ENCODE measurements around the gene TMEM17. TPM values are rescaled to one million over a fixed set of nuclear protein-coding genes. Genes with fewer than 3 reads are reported as not detected.
"Not testable (repeated sequence)": the region's sequence is repeated elsewhere in the genome, so short reads cannot be mapped to it uniquely, and the experiment has no call there.

The TMEM17 gene
- total RNA-seq, 1 experiment from 2014 or later = 8.0 TPM

DNA sequence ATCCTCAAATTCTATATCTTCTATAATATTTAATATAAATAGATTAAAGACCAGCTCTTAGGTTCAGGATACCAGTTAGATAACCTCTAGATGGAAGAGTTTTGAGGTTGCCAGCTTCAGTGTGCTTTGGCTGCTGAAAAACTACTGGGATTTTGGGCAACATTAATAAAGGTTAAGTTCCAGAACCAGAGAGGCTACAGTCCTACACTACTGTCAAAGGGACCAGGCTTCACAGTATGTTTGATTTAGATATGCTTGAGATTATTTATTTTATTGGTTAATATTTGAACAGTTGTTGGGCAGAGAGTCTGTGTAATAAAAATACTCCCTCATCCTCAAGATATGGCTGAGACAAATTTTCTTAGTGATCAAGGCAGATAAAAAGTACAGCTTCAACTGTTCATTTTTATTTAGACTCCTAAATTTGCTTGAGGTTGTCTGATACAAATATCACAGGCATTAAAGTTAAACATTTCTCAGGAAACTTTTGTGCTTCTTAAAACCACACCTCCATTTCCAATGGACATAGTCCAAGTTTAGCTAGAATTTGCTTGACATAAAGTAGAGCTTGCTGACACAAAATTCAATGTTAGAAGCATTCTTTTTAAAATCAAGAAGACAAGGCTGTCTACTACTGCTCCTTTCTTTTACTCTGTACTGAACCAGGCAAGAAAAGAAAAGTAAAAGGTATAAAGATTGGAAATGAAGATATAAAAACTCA, 19.7 kb upstream of the TMEM17 start:
- in situ Hi-C loops (cut with HindIII; ENCODE audit: low pct_unique_long_range_greater_than_20kb, low sequenced_read_pairs) = no loop called here
- DNase-seq (ENCODE audit: low read depth, low spot score) = no peak

DNA sequence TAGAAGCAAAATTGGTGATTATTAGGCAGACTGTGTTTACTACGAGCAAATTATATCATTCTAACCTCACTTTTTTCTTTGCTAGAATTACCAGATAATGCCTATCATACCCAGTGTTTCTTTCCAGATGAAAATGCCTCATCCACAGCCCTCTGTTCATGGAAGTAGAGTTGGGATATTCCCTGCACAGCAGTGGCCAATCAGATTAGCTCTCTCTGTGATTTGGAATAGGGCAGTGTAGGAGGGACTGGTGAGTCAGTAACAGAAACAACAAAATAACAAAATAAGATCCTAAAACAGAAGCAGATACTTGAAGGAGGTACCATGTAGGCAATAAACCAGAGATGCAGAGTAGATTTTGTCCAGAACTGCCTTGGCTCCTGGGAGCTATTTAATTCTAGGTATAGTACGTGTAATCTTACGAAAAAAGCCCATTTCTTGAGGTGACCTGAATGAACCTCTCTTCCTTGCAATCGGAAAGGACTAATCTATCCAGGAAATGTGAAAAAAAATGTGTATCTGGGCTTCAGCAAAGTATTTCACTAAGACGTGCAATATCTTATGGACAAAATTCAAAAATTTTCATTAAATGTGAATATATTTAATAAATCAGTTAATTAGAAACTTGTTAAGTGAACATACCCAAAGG, 18.4 kb upstream of the TMEM17 start:
- in situ Hi-C loops (cut with HindIII; ENCODE audit: low pct_unique_long_range_greater_than_20kb, low sequenced_read_pairs) = no loop called here
- no peak for DNase-seq (ENCODE audit: low read depth, low spot score)

DNA sequence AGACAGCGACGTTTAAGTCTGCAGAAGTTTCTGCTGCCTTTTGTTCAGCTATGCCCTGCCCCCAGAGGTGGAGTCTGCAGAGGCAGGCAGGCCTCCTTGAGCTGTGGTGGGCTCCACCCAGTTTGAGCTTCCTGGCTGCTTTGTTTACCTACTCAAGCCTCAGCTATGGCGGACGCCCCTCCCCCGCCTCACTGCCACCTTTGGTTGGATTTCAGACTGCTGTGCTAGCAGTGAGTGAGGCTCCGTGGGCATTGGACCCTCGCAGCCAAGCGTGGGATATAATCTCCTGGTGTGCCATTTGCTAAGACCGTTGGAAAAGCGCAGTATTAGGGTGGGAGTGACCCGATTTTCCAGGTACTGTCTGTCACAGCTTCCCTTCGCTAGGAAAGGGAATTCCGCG, 15.1 kb upstream of the TMEM17 start:
- DNase-seq (ENCODE audit: low read depth, low spot score); in situ Hi-C loops (cut with HindIII; ENCODE audit: low pct_unique_long_range_greater_than_20kb, low sequenced_read_pairs): not testable (repeated sequence)

DNA sequence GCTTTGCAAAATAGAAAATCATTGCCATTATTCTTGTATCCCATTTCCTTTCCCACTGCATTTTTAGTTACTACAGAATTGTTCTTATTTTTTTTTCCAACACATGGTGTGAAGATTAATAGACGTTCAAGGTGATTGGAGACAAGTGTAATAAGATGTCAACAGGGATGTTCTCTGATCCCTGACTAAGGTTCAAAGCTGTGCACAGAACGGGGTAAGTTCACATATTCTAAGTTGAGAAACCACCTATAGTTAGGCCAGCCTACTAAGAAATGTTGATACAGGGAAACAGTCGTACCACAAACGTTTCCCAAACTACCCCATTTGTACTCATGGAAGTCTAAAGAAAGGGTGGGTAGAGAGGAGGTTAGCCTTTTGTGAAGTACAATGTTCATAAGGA, 6.4 kb upstream of the TMEM17 start:
- in situ Hi-C loops (cut with HindIII; ENCODE audit: low pct_unique_long_range_greater_than_20kb, low sequenced_read_pairs) = no loop called here
- DNase-seq (ENCODE audit: low read depth, low spot score) = no peak

DNA sequence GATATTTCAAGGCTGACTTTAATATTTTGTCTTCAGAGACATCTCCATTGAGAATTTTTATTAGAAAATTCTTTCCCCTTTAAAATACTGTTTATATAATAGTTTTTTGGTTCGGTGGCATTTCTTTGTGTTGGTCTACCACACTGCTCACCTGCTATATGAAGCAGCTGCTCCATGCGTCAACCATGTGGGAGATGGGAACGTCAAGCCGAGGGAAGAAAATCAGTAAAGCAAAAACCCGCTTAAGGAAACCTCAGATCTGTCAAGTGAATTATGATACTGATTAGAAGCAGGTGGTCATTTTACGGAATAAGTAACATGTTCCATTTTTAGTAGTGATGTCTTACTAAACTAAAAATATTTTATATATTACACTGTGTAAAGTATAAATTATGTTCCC, 5.6 kb upstream of the TMEM17 start:
- DNase-seq (ENCODE audit: low read depth, low spot score) = no peak
- in situ Hi-C loops (cut with HindIII; ENCODE audit: low pct_unique_long_range_greater_than_20kb, low sequenced_read_pairs) = no loop called here

DNA sequence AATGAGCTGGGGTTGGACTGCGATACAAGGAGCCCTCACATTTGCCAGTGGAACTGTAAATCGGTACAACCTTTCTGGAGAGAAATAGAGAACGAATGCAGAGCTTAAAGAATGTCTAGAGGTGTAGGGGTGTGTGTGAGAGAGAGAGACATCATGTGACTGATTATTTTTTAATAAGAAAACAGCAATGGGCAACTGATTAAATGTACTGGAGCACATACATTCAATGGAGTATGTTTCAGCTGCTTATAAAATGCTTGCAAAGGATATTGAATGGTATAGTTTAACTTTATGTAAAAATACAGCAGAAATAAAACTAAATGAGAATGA, 391 bp upstream of the TMEM17 start:
- in situ Hi-C loops (cut with HindIII; ENCODE audit: low pct_unique_long_range_greater_than_20kb, low sequenced_read_pairs) = no loop called here

DNA sequence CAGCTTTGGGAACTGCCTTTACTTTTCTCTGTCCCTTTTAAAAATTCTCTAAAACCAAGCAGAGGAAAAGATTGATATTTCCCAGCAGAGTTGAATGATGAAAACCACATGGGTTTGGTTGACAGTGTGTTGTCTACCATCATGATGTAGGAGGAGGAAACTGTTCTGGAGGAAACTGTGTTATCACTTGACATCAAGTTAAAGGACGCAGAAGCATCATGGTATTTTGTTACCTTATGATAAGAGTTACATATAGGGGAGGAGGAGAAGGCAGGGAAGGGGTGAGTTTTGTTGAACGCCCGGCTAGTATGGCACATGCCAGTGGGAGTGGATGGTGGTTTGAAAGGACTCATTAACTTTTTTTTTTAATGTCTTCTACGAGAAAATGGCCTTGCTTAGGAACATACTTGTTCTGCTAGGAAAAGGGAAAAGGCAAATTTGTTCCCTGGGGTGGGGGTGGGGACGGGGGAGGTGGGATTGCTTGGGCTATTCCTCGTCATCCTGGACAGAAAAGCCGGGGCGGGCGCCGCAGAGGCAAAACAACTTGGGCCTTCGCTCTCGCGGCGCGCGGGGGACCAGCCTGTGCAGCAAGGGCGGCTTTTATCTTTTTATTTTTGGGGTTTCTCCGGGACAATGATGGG, 766 bp downstream of the TMEM17 start:
- peak; percentile 32 for DNase-seq (ENCODE audit: low read depth, low spot score)
- in situ Hi-C loops (cut with HindIII; ENCODE audit: low pct_unique_long_range_greater_than_20kb, low sequenced_read_pairs) = no loop called here

More for the DNA sequence above, 391 bp upstream of the TMEM17 start:
- DNase-seq (ENCODE audit: low read depth, low spot score) = no peak

DNA sequence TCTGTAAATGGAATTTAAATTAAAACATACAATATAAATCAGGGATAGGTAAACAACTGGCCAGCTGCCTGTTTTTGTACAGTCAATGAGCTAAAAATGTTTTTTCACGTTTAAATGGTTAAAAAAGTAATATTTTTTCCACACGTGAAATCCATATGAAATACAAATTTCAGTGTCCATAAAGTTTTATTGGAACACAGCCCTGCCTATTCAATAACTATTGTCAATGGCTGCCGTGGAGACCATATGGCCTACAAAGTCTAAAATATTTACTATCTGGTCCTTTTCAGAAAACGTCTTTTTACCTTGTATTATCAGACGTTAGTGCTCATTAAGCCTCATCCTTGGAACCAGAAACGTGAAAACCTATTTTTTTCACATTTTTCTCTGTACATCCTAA, 1.3 kb downstream of the TMEM17 start:
- in situ Hi-C loops (cut with HindIII; ENCODE audit: low pct_unique_long_range_greater_than_20kb, low sequenced_read_pairs) = no loop called here
- DNase-seq (ENCODE audit: low read depth, low spot score) = no peak

DNA sequence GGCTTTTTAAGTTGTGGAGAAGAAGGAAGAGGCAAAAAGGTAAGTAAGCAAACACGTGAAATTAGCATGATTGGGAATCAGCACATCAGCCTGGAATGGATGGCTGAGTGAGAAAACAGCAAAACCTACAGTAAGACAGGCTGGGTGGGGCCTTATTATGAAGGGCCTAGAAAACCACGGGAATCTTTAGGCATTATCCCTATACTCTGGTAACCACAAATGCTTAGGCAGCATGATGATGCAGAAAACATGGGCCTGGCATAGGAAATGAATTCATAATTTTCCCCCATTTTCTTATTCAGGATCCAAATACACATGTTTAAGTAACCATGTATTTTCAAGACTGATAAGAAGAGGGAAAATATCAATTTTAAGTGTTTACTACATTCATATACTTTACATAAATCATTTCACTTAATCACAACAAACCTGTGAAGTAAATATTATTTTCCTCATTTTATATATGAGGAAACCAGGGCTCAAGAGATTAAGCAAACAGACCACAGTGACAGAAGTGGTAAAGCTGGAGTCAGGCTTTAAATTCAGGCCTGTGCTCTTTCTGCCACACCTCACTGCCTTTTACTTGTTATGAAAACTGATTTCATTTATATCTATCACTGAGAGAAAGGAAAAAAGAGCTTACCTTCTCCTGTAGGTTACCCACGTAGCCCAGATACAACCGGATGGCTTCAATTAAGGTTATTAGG, 4.0 kb downstream of the TMEM17 start:
- in situ Hi-C loops (cut with HindIII; ENCODE audit: low pct_unique_long_range_greater_than_20kb, low sequenced_read_pairs) = no loop called here
- DNase-seq (ENCODE audit: low read depth, low spot score) = peak; percentile 54

DNA sequence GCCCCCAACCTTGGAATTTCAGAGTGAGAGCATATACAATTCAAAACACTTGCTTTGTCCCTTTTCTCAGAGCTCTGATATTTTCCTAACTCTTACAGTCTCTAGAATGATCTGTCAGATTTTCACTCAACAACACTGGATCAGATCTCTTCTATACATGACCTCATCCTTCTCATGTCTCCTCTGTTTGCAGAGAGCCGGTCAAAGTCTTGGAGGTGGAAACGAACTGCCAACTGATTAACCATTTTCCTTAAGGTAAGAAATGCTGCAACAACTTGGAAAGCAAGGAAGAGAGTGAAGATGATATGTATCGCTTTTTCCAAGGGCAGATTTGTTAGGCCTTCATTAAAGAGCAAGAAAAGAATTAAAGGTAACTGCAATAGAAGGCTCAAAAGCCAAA, 4.9 kb downstream of the TMEM17 start:
- no peak for DNase-seq (ENCODE audit: low read depth, low spot score)
- in situ Hi-C loops (cut with HindIII; ENCODE audit: low pct_unique_long_range_greater_than_20kb, low sequenced_read_pairs) = no loop called here

DNA sequence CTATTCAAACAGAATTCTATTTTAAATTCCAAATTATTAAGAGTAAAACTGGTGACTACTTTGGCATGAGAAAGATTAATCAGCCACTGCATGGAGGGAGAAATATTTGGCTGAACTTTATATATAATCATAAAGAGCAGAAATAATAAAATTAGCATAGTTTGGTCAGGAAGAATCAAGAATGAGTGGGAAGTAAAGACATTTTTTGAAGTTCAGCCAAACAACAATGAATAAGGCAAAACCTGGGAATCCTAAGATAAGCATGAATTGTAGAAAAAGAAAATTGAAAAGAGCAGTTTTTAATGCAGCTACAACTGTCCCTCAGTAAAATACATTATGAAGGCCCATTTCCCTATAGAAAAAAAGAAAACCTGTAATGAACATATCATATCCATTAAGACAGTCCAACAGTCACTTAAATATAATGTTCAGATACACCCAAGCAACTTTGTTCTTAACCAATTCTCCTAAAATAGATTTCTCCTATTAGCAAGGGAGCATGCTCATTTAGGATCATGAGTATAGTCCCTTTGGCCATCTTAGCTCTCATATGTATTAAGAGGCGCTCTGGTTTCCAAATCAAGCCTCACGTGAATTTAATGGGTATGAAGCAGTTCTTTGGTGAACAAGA, 6.5 kb downstream of the TMEM17 start:
- in situ Hi-C loops (cut with HindIII; ENCODE audit: low pct_unique_long_range_greater_than_20kb, low sequenced_read_pairs) = no loop called here
- no peak for DNase-seq (ENCODE audit: low read depth, low spot score)

DNA sequence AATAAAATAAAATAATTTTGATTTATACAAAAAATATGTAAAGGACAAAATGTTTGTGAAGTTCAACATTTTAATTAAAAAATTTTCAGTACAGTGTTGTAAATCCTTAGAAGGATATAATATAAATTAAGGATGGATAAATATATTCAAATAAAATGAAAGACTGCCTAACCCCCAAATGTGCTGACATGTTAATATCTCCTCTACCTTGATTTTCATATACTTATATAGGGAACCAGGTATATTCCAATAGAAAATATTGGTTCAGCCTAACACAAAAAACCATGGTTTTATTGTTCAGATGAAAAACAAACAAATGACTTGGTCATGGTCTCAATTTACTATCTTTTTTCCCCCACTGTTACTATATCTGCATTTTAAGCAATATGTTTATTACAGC, 7.3 kb downstream of the TMEM17 start:
- no peak for DNase-seq (ENCODE audit: low read depth, low spot score)
- in situ Hi-C loops (cut with HindIII; ENCODE audit: low pct_unique_long_range_greater_than_20kb, low sequenced_read_pairs) = no loop called here

DNA sequence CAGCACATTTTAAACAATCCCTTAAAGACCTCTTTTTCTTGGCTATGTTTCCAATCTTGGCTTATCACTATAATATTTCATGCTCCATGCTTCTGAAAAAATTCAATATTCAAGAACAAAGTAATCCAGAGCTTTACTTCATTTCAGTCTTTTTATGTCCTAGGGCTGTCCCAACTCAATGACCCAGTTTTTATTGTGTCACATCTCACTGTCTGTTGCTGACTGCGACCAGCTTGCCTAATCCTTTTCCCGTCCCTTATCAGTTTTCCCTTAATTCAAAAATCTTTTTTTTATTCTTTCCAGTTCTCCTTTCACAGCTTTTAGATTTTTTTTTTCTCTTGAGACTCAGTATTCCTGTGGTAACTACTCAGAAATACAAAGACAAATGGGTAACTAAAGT, 10.2 kb downstream of the TMEM17 start:
- in situ Hi-C loops (cut with HindIII; ENCODE audit: low pct_unique_long_range_greater_than_20kb, low sequenced_read_pairs) = no loop called here
- no peak for DNase-seq (ENCODE audit: low read depth, low spot score)

DNA sequence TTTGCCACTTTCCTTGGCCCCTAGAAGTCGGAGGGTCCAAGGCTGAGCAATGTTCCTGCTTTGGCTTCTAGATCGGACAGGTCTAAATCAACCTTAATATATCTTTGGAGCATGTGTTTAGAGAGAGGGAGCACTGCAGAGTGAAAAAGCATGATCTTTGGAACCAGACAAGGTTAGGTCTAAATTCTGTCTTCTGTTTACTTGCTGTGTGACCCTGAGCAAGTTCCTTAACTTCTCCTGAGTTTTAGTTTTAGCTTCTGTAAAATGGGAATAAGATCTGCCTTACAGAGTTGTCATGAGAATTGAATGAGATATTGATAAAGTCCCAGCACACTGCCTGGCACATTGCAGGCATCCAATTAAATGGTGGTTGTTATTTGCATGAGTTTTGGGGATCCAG, 13.9 kb downstream of the TMEM17 start:
- in situ Hi-C loops (cut with HindIII; ENCODE audit: low pct_unique_long_range_greater_than_20kb, low sequenced_read_pairs) = no loop called here

DNA sequence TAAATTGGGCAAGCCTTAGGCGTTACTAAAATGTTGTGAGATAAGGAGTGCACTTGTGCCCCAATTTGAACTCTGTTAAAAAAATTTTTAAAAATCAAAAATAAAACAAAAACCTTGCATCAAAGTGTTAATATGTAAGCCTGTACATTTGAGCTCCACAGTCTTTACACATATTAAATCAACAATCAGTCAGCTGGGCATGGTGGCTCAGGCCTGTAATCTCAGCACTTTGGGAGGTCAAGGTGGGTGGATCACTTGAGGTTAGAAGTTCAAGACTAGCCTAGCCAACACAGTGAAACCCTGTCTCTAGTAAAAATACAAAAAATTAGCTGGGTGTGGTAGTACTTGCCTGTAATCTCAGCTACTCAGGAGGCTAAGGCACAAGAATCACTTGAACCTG, 16.3 kb downstream of the TMEM17 start:
- in situ Hi-C loops (cut with HindIII; ENCODE audit: low pct_unique_long_range_greater_than_20kb, low sequenced_read_pairs) = no loop called here
- DNase-seq (ENCODE audit: low read depth, low spot score) = no peak

More for the DNA sequence above, 13.9 kb downstream of the TMEM17 start:
- DNase-seq (ENCODE audit: low read depth, low spot score) = no peak

DNA sequence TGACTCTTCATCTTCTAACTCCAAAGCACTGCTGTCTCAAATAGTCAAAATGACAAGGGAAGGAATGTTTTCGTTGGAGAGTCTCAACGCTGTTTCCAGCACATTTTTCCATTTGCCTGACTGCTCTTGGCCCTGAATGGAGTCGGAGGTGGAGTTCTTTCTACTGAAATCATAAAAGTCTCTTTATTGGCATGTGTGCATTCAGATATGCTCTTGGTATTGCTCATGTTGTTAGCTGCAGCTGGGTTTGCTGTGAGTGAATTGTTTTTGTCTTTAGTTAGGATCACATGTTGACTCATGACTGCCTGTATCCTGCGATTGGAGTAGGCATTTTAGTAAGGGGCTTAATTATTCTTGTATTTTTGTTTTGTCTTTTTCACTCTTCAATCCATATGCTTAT, 16.8 kb downstream of the TMEM17 start:
- DNase-seq (ENCODE audit: low read depth, low spot score) = peak; percentile 90
- in situ Hi-C loops (cut with HindIII; ENCODE audit: low pct_unique_long_range_greater_than_20kb, low sequenced_read_pairs) = no loop called here

DNA sequence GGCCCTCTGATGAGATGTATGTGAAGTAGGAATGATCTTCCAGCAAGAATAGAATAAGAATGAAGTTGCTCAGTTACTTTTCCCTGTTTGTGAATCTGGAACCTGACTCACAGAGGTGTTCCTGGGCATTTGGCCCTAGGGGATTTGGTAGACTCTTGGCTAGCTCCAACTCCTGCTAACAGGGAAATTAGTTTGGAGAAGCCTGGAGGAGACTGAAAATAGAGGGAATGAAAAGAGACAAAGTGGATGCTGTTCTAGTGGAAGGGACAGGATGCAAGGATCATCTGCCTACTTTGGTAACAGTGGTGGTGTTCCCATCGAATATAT, 19.6 kb downstream of the TMEM17 start:
- in situ Hi-C loops (cut with HindIII; ENCODE audit: low pct_unique_long_range_greater_than_20kb, low sequenced_read_pairs) = no loop called here
- DNase-seq (ENCODE audit: low read depth, low spot score) = no peak

DNA sequence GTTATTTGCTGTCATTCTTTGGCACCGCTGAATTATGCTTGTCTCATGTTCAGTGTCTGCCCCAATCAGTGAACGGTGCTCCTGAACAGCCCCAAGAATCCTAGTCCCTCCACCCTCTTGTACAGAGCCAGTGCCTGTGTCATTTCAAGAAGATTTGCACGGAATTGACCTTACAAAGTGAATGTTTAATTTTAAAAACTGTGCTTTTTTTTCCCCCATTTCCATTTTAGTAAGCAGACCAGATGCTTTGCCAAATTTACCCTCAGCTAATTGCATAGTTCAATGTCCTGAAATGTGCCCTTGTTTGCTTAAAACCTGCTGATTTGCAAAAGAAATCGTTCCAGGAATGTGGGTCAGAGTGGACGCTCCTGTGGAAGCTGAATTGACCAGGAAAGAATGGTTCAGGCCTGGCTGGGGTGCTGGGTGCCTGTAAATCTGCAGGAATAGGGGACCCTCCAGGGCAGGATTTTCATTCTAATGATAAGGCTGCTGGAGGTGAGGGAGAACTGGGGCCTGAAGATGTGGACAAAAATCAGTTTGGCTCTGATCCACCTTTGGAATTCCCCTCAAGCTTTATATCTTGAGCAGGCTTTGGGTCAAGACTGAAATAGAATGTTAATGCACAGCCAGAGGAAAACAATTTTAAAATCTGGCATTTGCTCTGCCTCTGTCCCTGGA, 20.1 kb downstream of the TMEM17 start:
- in situ Hi-C loops (cut with HindIII; ENCODE audit: low pct_unique_long_range_greater_than_20kb, low sequenced_read_pairs) = no loop called here
- no peak for DNase-seq (ENCODE audit: low read depth, low spot score)

Measured in SK-MEL-5 (cell line).